ENCODE data around the gene TGFBRAP1.

GRCh38 chr2:105242286-105242993, 87.1 kb downstream of the TGFBRAP1 start:
- TF ChIP-seq, protein P1, sequence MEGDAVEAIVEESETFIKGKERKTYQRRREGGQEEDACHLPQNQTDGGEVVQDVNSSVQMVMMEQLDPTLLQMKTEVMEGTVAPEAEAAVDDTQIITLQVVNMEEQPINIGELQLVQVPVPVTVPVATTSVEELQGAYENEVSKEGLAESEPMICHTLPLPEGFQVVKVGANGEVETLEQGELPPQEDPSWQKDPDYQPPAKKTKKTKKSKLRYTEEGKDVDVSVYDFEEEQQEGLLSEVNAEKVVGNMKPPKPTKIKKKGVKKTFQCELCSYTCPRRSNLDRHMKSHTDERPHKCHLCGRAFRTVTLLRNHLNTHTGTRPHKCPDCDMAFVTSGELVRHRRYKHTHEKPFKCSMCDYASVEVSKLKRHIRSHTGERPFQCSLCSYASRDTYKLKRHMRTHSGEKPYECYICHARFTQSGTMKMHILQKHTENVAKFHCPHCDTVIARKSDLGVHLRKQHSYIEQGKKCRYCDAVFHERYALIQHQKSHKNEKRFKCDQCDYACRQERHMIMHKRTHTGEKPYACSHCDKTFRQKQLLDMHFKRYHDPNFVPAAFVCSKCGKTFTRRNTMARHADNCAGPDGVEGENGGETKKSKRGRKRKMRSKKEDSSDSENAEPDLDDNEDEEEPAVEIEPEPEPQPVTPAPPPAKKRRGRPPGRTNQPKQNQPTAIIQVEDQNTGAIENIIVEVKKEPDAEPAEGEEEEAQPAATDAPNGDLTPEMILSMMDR (IDR thresholded peaks at IDR 0.05; ENCODE audit: low read depth, low read length, missing input control) = no peak
- TF ChIP-seq EGR1 (IDR thresholded peaks at IDR 0.05; ENCODE audit: low read depth in 2 of 2) = no peak
- TF ChIP-seq MAX (IDR thresholded peaks at IDR 0.05) = no peak
- no peak for TF ChIP-seq RAD21 (IDR thresholded peaks at IDR 0.05)
- no peak for TF ChIP-seq YY1 (IDR thresholded peaks at IDR 0.05)
- TF ChIP-seq, protein P2, sequence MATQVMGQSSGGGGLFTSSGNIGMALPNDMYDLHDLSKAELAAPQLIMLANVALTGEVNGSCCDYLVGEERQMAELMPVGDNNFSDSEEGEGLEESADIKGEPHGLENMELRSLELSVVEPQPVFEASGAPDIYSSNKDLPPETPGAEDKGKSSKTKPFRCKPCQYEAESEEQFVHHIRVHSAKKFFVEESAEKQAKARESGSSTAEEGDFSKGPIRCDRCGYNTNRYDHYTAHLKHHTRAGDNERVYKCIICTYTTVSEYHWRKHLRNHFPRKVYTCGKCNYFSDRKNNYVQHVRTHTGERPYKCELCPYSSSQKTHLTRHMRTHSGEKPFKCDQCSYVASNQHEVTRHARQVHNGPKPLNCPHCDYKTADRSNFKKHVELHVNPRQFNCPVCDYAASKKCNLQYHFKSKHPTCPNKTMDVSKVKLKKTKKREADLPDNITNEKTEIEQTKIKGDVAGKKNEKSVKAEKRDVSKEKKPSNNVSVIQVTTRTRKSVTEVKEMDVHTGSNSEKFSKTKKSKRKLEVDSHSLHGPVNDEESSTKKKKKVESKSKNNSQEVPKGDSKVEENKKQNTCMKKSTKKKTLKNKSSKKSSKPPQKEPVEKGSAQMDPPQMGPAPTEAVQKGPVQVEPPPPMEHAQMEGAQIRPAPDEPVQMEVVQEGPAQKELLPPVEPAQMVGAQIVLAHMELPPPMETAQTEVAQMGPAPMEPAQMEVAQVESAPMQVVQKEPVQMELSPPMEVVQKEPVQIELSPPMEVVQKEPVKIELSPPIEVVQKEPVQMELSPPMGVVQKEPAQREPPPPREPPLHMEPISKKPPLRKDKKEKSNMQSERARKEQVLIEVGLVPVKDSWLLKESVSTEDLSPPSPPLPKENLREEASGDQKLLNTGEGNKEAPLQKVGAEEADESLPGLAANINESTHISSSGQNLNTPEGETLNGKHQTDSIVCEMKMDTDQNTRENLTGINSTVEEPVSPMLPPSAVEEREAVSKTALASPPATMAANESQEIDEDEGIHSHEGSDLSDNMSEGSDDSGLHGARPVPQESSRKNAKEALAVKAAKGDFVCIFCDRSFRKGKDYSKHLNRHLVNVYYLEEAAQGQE (IDR thresholded peaks at IDR 0.05) = no peak

Data from liver (tissue), 3 donors.